Body of pancreas (tissue), 4 donors: ENCODE results near the gene C2orf81. TPM values are rescaled to one million over a fixed set of nuclear protein-coding genes. Genes with fewer than 3 reads are reported as not detected.
"Not testable (repeated sequence)": the region's sequence is repeated elsewhere in the genome, so short reads cannot be mapped to it uniquely, and the experiment has no call there.

Source experiments
- ATAC-seq: fragments of 150-250 bp; one replicate; pipeline ENCODE4 v1.9.1; 2016
- DNase-seq, 4 donors: peaks; one replicate each; pipeline ENCODE4 v3.0.0-alpha.2; 2019
- H3K27ac ChIP-seq, 4 donors: fragments of 200-600 bp; sonication (generic); 1 replicate in 3 of 4; 2 replicates in 1 of 4; pipeline versions ENCODE4 v1.5.1 to v1.6.1; 2016 to 2019; ENCODE audit warnings: mild to moderate bottlenecking in 1 of 4, mixed read lengths in 1 of 4, moderate library complexity in 1 of 4
- H3K27me3 ChIP-seq, 2 donors: fragments of 200-600 bp; sonication (generic); one replicate each; pipeline ENCODE4 v1.6.0; 2016; ENCODE audit warnings: mild to moderate bottlenecking in 1 of 2
- H3K36me3 ChIP-seq, 2 donors: fragments of 200-600 bp; sonication (generic); replicated peaks in 1 of 2; 2 replicates each; pipeline ENCODE4 v1.5.1; 2016; ENCODE audit warnings: low read depth in 2 of 2; ENCODE audit not compliant: insufficient read depth in 1 of 2
- H3K4me1 ChIP-seq: fragments of 200-600 bp; sonication (generic); one replicate; pipeline ENCODE4 v1.6.0; 2016
- H3K4me3 ChIP-seq, 2 donors: fragments of 200-600 bp; sonication (generic); 1 replicate in 1 of 2; 2 replicates in 1 of 2; pipeline ENCODE4 v1.5.1; 2016 to 2019
- H3K9me3 ChIP-seq, 3 donors: fragments of 200-600 bp; sonication (generic); 1 replicate in 2 of 3; 2 replicates in 1 of 3; pipeline ENCODE4 v1.5.1; 2016
- POLR2A ChIP-seq, 3 donors: fragments of 450-650 bp; IDR thresholded peaks; one replicate each; pipeline ENCODE4 v1.6.1; 2016; ENCODE audit warnings: antibody characterized with exemption in 3 of 3, mild to moderate bottlenecking in 2 of 3
- WGBS, 2 donors: methylation state at CpG; one replicate each; pipeline ENCODE4 v1.1.5; 2017; 5-methylcytosine and 5-hydroxymethylcytosine counted together
- intact Hi-C: fragments of 100-400 bp; cut with DNase I; formaldehyde crosslinking; loops from one replicate; pipeline ENCODE4 v1.15.1; 2023
- total RNA-seq, 2 donors: library from RNA; depleted of rRNA; stranded (reverse); fragments of >200 nt; gene quantifications; one replicate each; pipeline ENCODE4 v1.1.0, GENCODE V29; 2016
- TF ChIP-seq, protein P1 (sequence below), 7 experiments: fragments of 450-650 bp in 4 of 7; fragments of 200-600 bp in 3 of 7; sonication (generic) in 3 of 7; IDR thresholded peaks; one replicate each; pipeline ENCODE4 v1.5.1; 2016 to 2019; ENCODE audit warnings: antibody characterized with exemption in 7 of 7

Gene C2orf81
- total RNA-seq, 2 donors from 2014 or later = 0.33 to 1.6 TPM

DNA sequence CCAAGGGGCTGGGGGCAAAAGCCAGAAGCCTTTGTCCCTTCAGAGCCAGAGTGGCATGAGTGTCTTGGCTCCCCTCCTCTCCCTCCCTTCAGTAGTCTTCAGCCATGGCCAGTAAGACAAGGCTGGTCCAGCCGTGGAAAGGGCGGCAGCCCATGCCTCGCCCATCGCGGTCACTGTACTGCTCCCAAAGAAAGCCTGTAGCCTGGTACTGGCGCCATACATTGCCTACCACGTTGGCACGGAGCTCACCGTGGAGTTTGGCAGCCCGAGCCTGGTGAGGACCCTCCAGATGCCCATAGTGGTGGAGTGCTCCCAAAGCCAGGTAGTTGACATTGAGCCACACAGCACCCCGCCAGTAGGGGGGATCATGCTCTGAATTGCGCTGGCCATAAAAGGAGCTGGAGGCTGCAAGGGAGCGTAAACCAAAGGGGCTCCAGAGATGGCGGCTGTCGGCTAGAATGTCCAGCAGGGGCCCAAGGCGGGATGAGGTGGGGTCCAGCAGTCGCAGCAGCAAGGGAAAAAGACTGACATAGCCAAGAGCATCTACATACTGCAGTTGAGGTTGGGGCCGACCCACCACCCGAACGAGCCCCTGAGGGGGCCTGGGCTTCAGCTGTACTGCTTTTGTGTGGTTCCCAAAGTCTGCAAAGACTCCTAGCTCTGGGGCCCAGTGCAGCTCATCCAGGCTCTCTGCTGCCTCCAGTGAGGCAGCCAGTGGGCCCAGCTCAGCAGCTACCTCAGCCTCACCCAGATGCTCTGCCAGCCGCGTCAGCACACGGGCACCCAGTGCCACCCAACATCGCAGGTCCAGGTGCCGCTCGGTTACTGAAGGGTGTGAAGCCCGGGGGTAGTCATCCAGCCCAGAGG is 40.0 kb upstream of the C2orf81 start:
- ATAC-seq = no peak
- Histone ChIP-seq H3K27ac (no peak overlapping the region), H3K4me1 (peaks cover 47% of the 10 kb centered on the region), H3K27me3 (no peaks in the 10 kb centered on the region), H3K4me3 (no peak overlapping the region), H3K9me3 (no peaks in the 10 kb centered on the region), H3K36me3 (no peaks in the 10 kb centered on the region)
- TF ChIP-seq, protein P1, sequence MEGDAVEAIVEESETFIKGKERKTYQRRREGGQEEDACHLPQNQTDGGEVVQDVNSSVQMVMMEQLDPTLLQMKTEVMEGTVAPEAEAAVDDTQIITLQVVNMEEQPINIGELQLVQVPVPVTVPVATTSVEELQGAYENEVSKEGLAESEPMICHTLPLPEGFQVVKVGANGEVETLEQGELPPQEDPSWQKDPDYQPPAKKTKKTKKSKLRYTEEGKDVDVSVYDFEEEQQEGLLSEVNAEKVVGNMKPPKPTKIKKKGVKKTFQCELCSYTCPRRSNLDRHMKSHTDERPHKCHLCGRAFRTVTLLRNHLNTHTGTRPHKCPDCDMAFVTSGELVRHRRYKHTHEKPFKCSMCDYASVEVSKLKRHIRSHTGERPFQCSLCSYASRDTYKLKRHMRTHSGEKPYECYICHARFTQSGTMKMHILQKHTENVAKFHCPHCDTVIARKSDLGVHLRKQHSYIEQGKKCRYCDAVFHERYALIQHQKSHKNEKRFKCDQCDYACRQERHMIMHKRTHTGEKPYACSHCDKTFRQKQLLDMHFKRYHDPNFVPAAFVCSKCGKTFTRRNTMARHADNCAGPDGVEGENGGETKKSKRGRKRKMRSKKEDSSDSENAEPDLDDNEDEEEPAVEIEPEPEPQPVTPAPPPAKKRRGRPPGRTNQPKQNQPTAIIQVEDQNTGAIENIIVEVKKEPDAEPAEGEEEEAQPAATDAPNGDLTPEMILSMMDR (IDR thresholded peaks at IDR 0.05) = peak in 1 of 7 experiments; percentile 4
- no peak for TF ChIP-seq POLR2A (IDR thresholded peaks at IDR 0.05)
- intact Hi-C loops = no loop called here
- peak in 1 of 4 donors; percentile 18 for DNase-seq
- WGBS, 2 donors = 91% methylated on average over 17 to 25 of the region's 27 CpGs

DNA sequence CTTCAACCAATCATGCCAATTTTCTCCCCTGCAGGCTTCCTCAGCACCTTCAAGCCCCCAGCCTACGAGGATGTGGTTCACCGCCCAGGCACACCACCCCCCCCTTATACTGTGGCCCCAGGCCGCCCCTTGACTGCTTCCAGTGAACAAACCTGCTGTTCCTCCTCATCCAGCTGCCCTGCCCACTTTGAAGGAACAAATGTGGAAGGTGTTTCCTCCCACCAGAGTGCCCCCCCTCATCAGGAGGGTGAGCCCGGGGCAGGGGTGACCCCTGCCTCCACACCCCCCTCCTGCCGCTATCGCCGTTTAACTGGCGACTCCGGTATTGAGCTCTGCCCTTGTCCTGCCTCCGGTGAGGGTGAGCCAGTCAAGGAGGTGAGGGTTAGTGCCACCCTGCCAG is 38.8 kb upstream of the C2orf81 start:
- peaks cover 52% of the 10 kb centered on the region for H3K4me1 ChIP-seq

DNA sequence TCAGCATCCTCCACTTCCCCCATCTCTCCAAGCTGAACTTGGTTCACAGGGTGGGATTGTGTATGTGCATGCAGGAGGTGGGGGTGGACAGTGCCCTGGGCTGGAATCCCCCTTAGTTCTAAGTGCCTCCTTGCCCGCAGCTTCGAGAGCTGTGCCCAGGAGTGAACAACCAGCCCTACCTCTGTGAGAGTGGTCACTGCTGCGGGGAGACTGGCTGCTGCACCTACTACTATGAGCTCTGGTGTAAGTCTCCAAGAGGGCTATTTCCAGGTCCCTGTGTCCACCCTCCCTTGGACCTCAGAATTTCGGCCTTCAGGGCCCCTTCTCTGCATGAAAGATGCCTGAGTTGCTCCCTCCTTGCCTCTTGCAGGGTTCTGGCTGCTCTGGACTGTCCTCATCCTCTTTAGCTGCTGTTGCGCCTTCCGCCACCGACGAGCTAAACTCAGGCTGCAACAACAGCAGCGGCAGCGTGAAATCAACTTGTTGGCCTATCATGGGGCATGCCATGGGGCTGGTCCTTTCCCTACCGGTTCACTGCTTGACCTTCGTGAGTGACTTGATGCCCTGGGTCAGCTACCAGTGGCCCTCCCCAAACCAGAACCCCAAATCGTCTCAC is 38.2 kb upstream of the C2orf81 start:
- DNase-seq, H3K27me3 ChIP-seq, intact Hi-C loops, H3K9me3 ChIP-seq, ATAC-seq, H3K36me3 ChIP-seq, H3K4me3 ChIP-seq, H3K27ac ChIP-seq: not testable (repeated sequence)
- H3K4me1 ChIP-seq = peaks cover 54% of the 10 kb centered on the region
- WGBS, 2 donors = 65 to 70% methylated on average over 12 of the region's 13 CpGs
- peak in 2 of 3 donors; percentile 11 to 22 for TF ChIP-seq POLR2A (IDR thresholded peaks at IDR 0.05)

More for the DNA sequence above, 38.8 kb upstream of the C2orf81 start:
- ATAC-seq, H3K4me3 ChIP-seq, DNase-seq, H3K27ac ChIP-seq, H3K27me3 ChIP-seq, H3K36me3 ChIP-seq, H3K9me3 ChIP-seq, intact Hi-C loops: not testable (repeated sequence)
- WGBS, 2 donors = 62 to 86% methylated on average over 3 to 10 of the region's 10 CpGs

DNA sequence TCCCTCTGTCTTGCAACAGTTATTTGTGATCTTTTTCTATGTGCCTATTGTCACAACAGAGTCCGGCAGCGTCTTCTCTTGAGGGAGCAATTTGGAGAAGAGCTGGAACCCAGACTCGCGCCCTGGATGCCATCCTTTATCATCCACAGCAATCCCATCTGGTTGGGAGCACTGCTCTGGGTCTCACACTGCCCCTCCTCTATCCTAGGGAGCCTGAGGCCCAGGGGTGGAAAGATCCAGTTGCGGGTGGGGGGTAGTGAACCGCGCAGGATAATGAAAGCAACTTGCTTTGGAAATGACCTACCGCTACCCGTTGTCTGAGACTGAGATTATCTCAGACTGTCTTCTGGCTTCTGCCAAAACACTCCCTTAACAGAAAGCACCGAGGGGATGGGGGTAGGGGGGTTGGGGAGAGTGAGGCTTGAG is 37.5 kb upstream of the C2orf81 start:
- ATAC-seq = no peak
- TF ChIP-seq, protein P1 (IDR thresholded peaks at IDR 0.05) = no peak
- DNase-seq = no peak
- peaks cover 53% of the 10 kb centered on the region for H3K4me1 ChIP-seq
- H3K9me3 ChIP-seq = no peaks in the 10 kb centered on the region
- intact Hi-C loops = no loop called here
- WGBS, 2 donors = 1 to 2% methylated on average over 9 to 10 of the region's 10 CpGs
- peak overlapping the region; percentile 49 to 63 for H3K4me3 ChIP-seq
- peak overlapping the region in 3 of 4 donors; percentile 60 to 96 (median 76) for H3K27ac ChIP-seq
- H3K36me3 ChIP-seq = no peaks in the 10 kb centered on the region
- H3K27me3 ChIP-seq = no peaks in the 10 kb centered on the region

DNA sequence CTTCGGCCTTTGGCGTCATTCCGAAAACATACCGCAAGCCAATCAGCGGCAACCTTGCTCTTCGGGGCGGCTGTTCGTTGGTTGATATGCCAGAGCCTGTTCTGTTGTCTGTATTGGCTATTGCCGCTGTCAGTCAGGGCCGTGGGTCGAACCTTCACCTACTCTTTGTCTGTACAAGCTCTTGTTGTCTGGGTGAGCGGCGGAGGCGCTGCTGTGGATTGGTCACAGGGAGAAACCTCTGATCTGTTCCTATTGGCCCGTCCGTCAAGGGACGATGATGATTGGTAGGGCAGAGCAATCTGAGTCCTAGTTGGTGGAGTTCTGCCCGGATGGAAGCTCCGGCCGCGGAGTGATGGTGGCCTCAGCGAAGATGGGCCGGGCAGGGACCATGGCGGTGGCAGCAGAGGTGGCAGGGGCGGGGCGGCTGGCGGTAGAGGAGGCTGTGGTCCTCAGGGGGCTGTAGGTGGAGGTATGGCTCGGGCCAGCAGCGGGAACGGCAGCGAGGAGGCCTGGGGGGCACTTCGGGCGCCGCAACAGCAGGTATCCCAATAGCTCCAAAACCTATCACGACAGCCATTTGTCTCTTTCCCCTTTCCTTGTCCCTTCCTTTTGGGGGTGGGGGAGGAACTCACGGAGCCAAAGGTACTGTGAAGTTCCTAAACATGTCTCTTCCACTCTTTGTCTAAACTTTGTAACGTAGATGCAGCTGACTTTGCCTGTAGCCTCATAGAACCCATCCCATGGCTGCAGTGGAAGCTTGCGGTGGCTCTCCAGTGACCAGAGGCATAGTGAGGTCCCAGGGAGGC is 36.9 kb upstream of the C2orf81 start, which contains the start of gene WBP1:
Gene WBP1 (plus strand): TSS at position 307 of the 806 bp plus-strand sequence. CDS start 165 bp downstream, at position 472.
- Histone ChIP-seq H3K36me3 (no peaks in the 10 kb centered on the region), H3K27ac (peak within 1 kb of the TSS; percentile 95 to 98 (median 96)), H3K9me3 (no peaks in the 10 kb centered on the region), H3K4me1 (peaks cover 49% of the 10 kb centered on the region), H3K27me3 (no peaks in the 10 kb centered on the region), H3K4me3 (peak within 1 kb of the TSS; percentile 49 to 63)
- 0% methylated on average over 7 to 38 of the region's 38 CpGs for WGBS, 2 donors
- DNase-seq = peak; percentile 100
- TF ChIP-seq, protein P1 (IDR thresholded peaks at IDR 0.05) = peak in 1 of 7 experiments; percentile 14
- TF ChIP-seq POLR2A (IDR thresholded peaks at IDR 0.05) = peak; percentile 75 to 89 (median 81)
- peak; percentile 93 for ATAC-seq
- intact Hi-C loops = no loop called here
